GM12878 (cell line): ENCODE results near the gene SFXN5. TPM values are rescaled to one million over a fixed set of nuclear protein-coding genes. Genes with fewer than 3 reads are reported as not detected.
A peak's percentile ranks its signal among the peaks of the same experiment; 100 is the strongest.

Source experiments
- BRCA1 ChIP-seq: IDR thresholded peaks from 2 replicates; pipeline ENCODE4 v1.6.1; 2011; ENCODE audit warnings: low read depth, low read length, improper control_type of control experiment
- CHD1 ChIP-seq: IDR thresholded peaks from 2 replicates; pipeline ENCODE4 v1.6.1; 2012; ENCODE audit warnings: low read depth, low read length, improper control_type of control experiment
- CREM ChIP-seq: IDR thresholded peaks from 2 replicates; pipeline ENCODE4 v1.6.1; 2014; ENCODE audit warnings: antibody characterized with exemption, low read depth
- HSF1 ChIP-seq: fragments of 150-350 bp; IDR thresholded peaks from 2 replicates; pipeline ENCODE4 v1.6.1; 2014; ENCODE audit warnings: mild to moderate bottlenecking, low read depth, low read length
- IRF4 ChIP-seq: IDR thresholded peaks from 2 replicates; pipeline ENCODE4 v1.6.1; 2011; ENCODE audit warnings: low read depth, low read length
- IRF5 ChIP-seq: fragments of 450-650 bp; IDR thresholded peaks from 2 replicates; pipeline ENCODE4 v1.6.1; 2017; ENCODE audit warnings: borderline replicate concordance
- KAT2A ChIP-seq: conservative IDR thresholded peaks from 2 replicates; pipeline ENCODE4 v1.6.1; 2011; ENCODE audit warnings: low read depth, low read length; ENCODE audit not compliant: control insufficient read depth
- KDM1A ChIP-seq: fragments of 200-600 bp; sonication (generic); IDR thresholded peaks from 2 replicates; pipeline ENCODE4 v1.6.1; 2016; ENCODE audit warnings: borderline replicate concordance
- MEF2B ChIP-seq: fragments of 450-650 bp; IDR thresholded peaks from 2 replicates; pipeline ENCODE4 v1.6.1; 2018; ENCODE audit warnings: mild to moderate bottlenecking, moderate library complexity; ENCODE audit not compliant: partially characterized antibody, poor library complexity, severe bottlenecking
- MYC ChIP-seq: IDR thresholded peaks from 2 replicates; pipeline ENCODE4 v1.6.1; 2011; ENCODE audit warnings: mild to moderate bottlenecking, low read length, moderate library complexity, inconsistent platforms; ENCODE audit not compliant: insufficient read depth, insufficient replicate concordance, insufficient read length, severe bottlenecking
- PRDM15 ChIP-seq: fragments of 450-650 bp; formaldehyde crosslinking; IDR thresholded peaks from 2 replicates; pipeline ENCODE4 v1.4.0; 2020; ENCODE audit warnings: mild to moderate bottlenecking, moderate library complexity
- RAD51 ChIP-seq: fragments of 450-650 bp; IDR thresholded peaks from 2 replicates; pipeline ENCODE4 v1.6.1; 2016; ENCODE audit warnings: moderate library complexity, mild to moderate bottlenecking, inconsistent platforms
- RBBP5 ChIP-seq: fragments of 200-600 bp; sonication (generic); conservative IDR thresholded peaks from 2 replicates; pipeline ENCODE4 v1.6.1; 2016
- RUNX3 ChIP-seq: IDR thresholded peaks from 2 replicates; pipeline ENCODE4 v1.6.1; 2012; ENCODE audit warnings: low read length, inconsistent platforms
- STAT1 ChIP-seq: fragments of 450-650 bp; conservative IDR thresholded peaks from 2 replicates; pipeline ENCODE4 v1.6.1; 2014; ENCODE audit warnings: antibody characterized with exemption, mild to moderate bottlenecking
- TAF1 ChIP-seq: IDR thresholded peaks from 2 replicates; pipeline ENCODE4 v1.6.1; 2011; ENCODE audit warnings: mild to moderate bottlenecking, low read depth, low read length, borderline replicate concordance
- TBL1XR1 ChIP-seq: IDR thresholded peaks from 2 replicates; pipeline ENCODE4 v1.6.1; 2012; ENCODE audit warnings: low read depth, low read length, improper control_type of control experiment
- YBX1 ChIP-seq: fragments of 450-650 bp; IDR thresholded peaks from 2 replicates; pipeline ENCODE4 v1.6.1; 2016; ENCODE audit warnings: antibody characterized with exemption
- ZNF207 ChIP-seq: fragments of 450-650 bp; IDR thresholded peaks from 2 replicates; pipeline ENCODE4 v1.6.1; 2014; ENCODE audit warnings: antibody characterized with exemption, mild to moderate bottlenecking, borderline replicate concordance
- ZNF592 ChIP-seq: fragments of 450-650 bp; IDR thresholded peaks from 2 replicates; pipeline ENCODE4 v1.6.1; 2017; ENCODE audit warnings: mild to moderate bottlenecking, moderate library complexity
- polyA plus RNA-seq, 11 experiments: library from polyadenylated mRNA; depleted of rRNA in 4 of 11; unstranded in 6 of 11; stranded (reverse) in 5 of 11; fragments of >200 nt; fragmentation: Nextera tagmentation in 4 of 11; fragmentation: Illumina TruSeq in 1 of 11; extraction: Ambion mirVana in 4 of 11; extraction: Trizol in 1 of 11; gene quantifications; 1 replicate in 1 of 11; 2 replicates in 10 of 11; pipeline versions ENCODE4 v1.2.1 to v1.2.3, GENCODE V29; 2011 to 2016; ENCODE audit warnings: inconsistent platforms in 2 of 11, missing spikeins in 2 of 11, low read depth in 1 of 11
- total RNA-seq, 4 experiments: library from RNA; depleted of rRNA in 3 of 4; stranded (reverse); fragments of >200 nt in 3 of 4; fragmentation: Illumina TruSeq in 1 of 4; extraction: Trizol in 1 of 4; gene quantifications; 2 replicates each; pipeline versions ENCODE4 v1.2.1 to v1.2.3, GENCODE V29; 2013 to 2021

SFXN5 gene
- total and polyA plus RNA-seq, 10 of the 15 experiments (the other 5 are each of a cell fraction or from before 2014, with no cell fraction given): 3.3 to 15.9 (median 11.2) TPM

- no peak for TF ChIP-seq STAT1
- no peak for TF ChIP-seq RBBP5
- TF ChIP-seq CHD1: peak; percentile 90; the same call in 1 of the 2 replicates
- TF ChIP-seq KAT2A: no peak
- TF ChIP-seq RAD51: 0 out of 2 replicates have a peak, but pooled peaks have one; percentile 31
- no peak for TF ChIP-seq PRDM15
- TF ChIP-seq HSF1: no peak
- no peak for TF ChIP-seq YBX1
- no peak for TF ChIP-seq IRF4
- no peak for TF ChIP-seq TAF1
- 0 out of 2 replicates have a peak, but pooled peaks have one; percentile 60 for TF ChIP-seq TBL1XR1
- no peak for TF ChIP-seq BRCA1
- TF ChIP-seq ZNF207: 0 out of 2 replicates have a peak, but pooled peaks have one; percentile 48
- TF ChIP-seq IRF5: peak; percentile 43; the same call in 1 of the 2 replicates
- peak; percentile 53; the same call in 1 of the 2 replicates for TF ChIP-seq CREM
- no peak for TF ChIP-seq KDM1A
- no peak for TF ChIP-seq ZNF592
- peak; percentile 84 for TF ChIP-seq MEF2B
- TF ChIP-seq MYC: no peak
- peak; percentile 92 for TF ChIP-seq RUNX3
These were observed 177.8 kb downstream of the SFXN5 start (continued) for GRCh38 chr2:72893594-72894319.
